Osteoblast (primary cell): ENCODE data around the gene PARD6G. TPM values are rescaled to one million over a fixed set of nuclear protein-coding genes. Genes with fewer than 3 reads are reported as not detected.

Experiments
- DNase-seq: peaks from one replicate; pipeline ENCODE4 v3.0.0; 2011; ENCODE audit warnings: low spot score, mixed read lengths; ENCODE audit not compliant: insufficient read length; ENCODE audit errors: missing footprints
- H2AFZ ChIP-seq: 2 replicates; pipeline ENCODE4 v1.6.0; 2011; ENCODE audit warnings: mild to moderate bottlenecking, low read length
- H3K27ac ChIP-seq: 2 replicates; pipeline ENCODE4 v1.5.1; 2011; ENCODE audit warnings: mild to moderate bottlenecking, low read depth, low read length, moderate library complexity
- H3K27me3 ChIP-seq: 2 replicates; pipeline ENCODE4 v1.6.0; 2012; ENCODE audit warnings: mild to moderate bottlenecking, control low read depth, inconsistent platforms, low read length, moderate library complexity; ENCODE audit not compliant: insufficient read depth
- H3K36me3 ChIP-seq: 2 replicates; pipeline ENCODE4 v1.5.1; 2011; ENCODE audit warnings: mild to moderate bottlenecking, low read length, control low read depth, moderate library complexity; ENCODE audit not compliant: insufficient read depth
- H3K4me1 ChIP-seq: 2 replicates; pipeline ENCODE4 v1.5.1; 2011; ENCODE audit warnings: mild to moderate bottlenecking, low read length, control low read depth, moderate library complexity; ENCODE audit not compliant: insufficient read depth
- H3K4me2 ChIP-seq: 2 replicates; pipeline ENCODE4 v1.6.0; 2011; ENCODE audit warnings: mild to moderate bottlenecking, low read length; ENCODE audit not compliant: insufficient read depth
- H3K4me3 ChIP-seq: fragments of 200-600 bp; sonication (generic); 3 replicates; pipeline ENCODE4 v1.5.1; 2012; ENCODE audit warnings: mild to moderate bottlenecking, low read length, inconsistent platforms; ENCODE audit not compliant: insufficient read depth
- H3K79me2 ChIP-seq: 2 replicates; pipeline ENCODE4 v1.6.0; 2012; ENCODE audit warnings: mild to moderate bottlenecking, low read length, control low read depth, inconsistent platforms; ENCODE audit not compliant: insufficient read depth
- H3K9me3 ChIP-seq: 2 replicates; pipeline ENCODE4 v1.5.1; 2011; ENCODE audit warnings: low read depth, low read length, control low read depth
- H4K20me1 ChIP-seq: 2 replicates; pipeline ENCODE4 v1.6.0; 2012; ENCODE audit warnings: mild to moderate bottlenecking, low read length, control low read depth; ENCODE audit not compliant: insufficient read depth
- total RNA-seq: library from RNA; depleted of rRNA; stranded (reverse); fragments of >200 nt; gene quantifications from 2 replicates; pipeline ENCODE4 v1.2.3, GENCODE V29; 2012
- TF ChIP-seq, protein P1 (sequence below): IDR thresholded peaks from 2 replicates; pipeline ENCODE4 v1.5.1; 2011; ENCODE audit warnings: mild to moderate bottlenecking, low read depth, low read length, moderate library complexity; ENCODE audit errors: extremely low read depth

Gene PARD6G
- total RNA-seq, 1 donor = 2.2 TPM

DNA sequence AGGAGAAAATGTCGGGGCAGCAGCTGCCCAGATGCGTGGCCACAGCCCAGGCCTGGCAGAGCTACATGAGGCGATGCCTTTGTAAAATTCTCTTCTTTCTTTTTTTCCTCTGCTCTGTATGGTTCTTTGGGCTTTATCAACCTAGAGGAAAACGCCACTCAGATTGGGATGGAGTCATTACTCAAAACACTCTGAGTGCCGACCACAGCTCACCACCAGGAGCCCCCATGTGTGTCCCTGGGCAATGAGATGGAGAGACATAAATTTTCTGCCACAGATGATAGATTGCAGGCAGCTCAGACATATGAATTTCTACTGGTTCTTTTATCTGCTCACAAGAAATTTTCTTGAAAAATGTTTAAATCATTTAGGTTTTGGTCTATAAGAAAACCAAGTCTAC lies 56.0 kb downstream of the PARD6G start:
- no peak for DNase-seq
- Histone ChIP-seq H3K27me3 (peaks cover 8% of the 10 kb centered on the region), H3K4me3 (no peak overlapping the region), H3K4me1 (no peaks in the 10 kb centered on the region), H2AFZ (no peak overlapping the region), H3K27ac (no peak overlapping the region), H4K20me1 (no peaks in the 10 kb centered on the region), H3K4me2 (no peak overlapping the region), H3K9me3 (no peaks in the 10 kb centered on the region), H3K79me2 (no peaks in the 10 kb centered on the region), H3K36me3 (no peaks in the 10 kb centered on the region)
- TF ChIP-seq, protein P1, sequence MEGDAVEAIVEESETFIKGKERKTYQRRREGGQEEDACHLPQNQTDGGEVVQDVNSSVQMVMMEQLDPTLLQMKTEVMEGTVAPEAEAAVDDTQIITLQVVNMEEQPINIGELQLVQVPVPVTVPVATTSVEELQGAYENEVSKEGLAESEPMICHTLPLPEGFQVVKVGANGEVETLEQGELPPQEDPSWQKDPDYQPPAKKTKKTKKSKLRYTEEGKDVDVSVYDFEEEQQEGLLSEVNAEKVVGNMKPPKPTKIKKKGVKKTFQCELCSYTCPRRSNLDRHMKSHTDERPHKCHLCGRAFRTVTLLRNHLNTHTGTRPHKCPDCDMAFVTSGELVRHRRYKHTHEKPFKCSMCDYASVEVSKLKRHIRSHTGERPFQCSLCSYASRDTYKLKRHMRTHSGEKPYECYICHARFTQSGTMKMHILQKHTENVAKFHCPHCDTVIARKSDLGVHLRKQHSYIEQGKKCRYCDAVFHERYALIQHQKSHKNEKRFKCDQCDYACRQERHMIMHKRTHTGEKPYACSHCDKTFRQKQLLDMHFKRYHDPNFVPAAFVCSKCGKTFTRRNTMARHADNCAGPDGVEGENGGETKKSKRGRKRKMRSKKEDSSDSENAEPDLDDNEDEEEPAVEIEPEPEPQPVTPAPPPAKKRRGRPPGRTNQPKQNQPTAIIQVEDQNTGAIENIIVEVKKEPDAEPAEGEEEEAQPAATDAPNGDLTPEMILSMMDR = no peak

DNA sequence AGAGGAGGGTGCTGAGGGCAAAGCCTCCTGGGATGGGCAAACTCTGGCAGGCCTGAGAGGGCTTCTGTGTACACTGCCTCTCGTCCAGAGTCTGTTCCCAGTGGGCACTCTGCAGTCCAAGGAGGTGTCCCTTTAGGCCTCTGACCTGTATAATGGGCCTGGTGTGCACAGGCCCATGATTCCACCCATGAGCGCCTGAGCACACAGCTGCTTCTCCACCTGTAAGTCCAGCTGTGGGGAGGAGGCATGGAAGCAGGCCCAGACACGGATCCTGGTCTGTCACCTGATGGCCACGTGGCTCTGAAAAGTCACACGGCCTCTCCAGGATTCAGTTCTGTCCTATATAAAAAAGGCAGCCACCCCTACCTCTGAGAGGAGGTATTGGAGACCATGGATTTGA lies 57.0 kb downstream of the PARD6G start:
- Histone ChIP-seq H3K9me3 (no peaks in the 10 kb centered on the region), H4K20me1 (no peaks in the 10 kb centered on the region), H3K4me1 (no peaks in the 10 kb centered on the region)

DNA sequence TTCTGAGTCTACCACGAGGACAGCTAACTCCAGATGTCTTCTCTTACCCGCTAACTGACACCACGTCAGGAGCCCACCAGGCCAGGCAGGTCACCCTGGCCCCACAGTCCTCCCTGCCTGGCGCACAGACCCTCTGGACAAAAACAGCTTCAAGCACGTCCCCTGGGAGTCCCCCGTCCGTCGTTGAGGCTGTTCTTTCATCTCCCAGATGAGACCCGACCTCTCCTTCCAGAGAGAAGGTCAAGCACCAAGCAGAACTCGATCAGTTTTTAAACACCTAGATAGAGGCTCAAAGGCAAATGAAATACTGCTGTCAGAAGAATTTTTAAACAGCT lies 57.8 kb downstream of the PARD6G start:
- TF ChIP-seq, protein P1 = no peak
- H3K9me3 ChIP-seq = no peaks in the 10 kb centered on the region
- H3K27ac ChIP-seq = no peak overlapping the region
- no peaks in the 10 kb centered on the region for H4K20me1 ChIP-seq
- no peak overlapping the region for H3K4me3 ChIP-seq
- no peak overlapping the region for H3K4me2 ChIP-seq
- no peak for DNase-seq
- no peak overlapping the region for H2AFZ ChIP-seq
- H3K4me1 ChIP-seq = no peaks in the 10 kb centered on the region
- no peaks in the 10 kb centered on the region for H3K79me2 ChIP-seq
- no peaks in the 10 kb centered on the region for H3K36me3 ChIP-seq
- peaks cover 8% of the 10 kb centered on the region for H3K27me3 ChIP-seq

More for the DNA sequence above, 57.0 kb downstream of the PARD6G start:
- Histone ChIP-seq H3K79me2 (no peaks in the 10 kb centered on the region), H2AFZ (no peak overlapping the region), H3K36me3 (no peaks in the 10 kb centered on the region), H3K4me2 (no peak overlapping the region), H3K27ac (no peak overlapping the region), H3K4me3 (no peak overlapping the region), H3K27me3 (peaks cover 8% of the 10 kb centered on the region)
- DNase-seq = peak; percentile 37
- TF ChIP-seq, protein P1 = no peak

DNA sequence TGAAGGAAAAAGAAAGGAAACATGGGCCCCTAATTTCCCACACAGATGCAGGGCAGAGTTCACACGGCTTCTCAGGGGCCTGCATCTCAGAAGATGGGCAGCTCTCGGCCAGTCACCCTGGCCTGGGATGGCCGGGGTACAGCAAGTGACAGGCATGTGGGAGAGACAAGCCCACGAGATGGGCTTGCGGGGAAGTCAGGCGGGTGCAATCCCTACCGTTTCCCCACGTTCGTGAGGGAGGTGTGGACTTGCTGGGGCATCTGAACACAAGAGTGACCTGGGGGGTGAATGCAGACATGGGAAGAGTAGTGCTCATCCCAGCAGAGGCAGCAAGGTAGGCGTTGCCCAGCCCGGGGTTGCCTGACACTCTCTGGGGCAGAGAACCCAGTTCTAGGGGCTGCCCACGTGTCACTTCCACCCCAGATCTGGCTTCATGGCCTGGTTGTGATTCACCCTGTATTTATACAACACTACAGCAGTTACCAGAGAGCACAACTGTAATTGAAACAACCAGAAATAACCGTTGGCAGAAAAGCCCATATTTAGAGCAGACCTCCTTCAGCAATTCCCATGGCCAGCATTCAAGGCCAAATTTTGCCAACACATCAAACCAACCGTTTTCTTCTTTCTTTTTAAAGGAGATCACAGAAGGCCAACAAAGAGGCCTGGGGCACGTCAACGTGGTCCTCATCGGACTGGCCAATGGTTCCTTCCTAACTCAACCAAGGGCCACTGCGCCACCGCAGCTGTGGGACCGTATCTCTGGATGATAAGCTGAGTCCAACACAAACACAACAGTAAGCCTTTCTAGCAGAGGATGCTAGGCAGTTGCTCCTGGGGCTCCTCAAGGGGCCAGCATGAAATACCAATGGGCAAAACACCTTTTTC lies 58.4 kb downstream of the PARD6G start:
- peak; percentile 68 for DNase-seq
- Histone ChIP-seq H3K4me2 (no peak overlapping the region), H3K9me3 (no peaks in the 10 kb centered on the region), H3K27ac (no peak overlapping the region), H2AFZ (no peak overlapping the region), H3K36me3 (no peaks in the 10 kb centered on the region), H3K4me3 (no peak overlapping the region), H3K27me3 (peaks cover 8% of the 10 kb centered on the region), H4K20me1 (no peaks in the 10 kb centered on the region), H3K79me2 (no peaks in the 10 kb centered on the region), H3K4me1 (no peaks in the 10 kb centered on the region)
- TF ChIP-seq, protein P1 = no peak
